OCI-LY1 (cell line): Measurements from ENCODE around the gene CACNA1D.

Experiments used
- H2AFZ ChIP-seq: fragments of 200-600 bp; sonication (generic), shearing (Covaris generic); 2 replicates; pipeline ENCODE4 v1.6.0; 2014; ENCODE audit warnings: antibody characterized with exemption, mild to moderate bottlenecking, low read length
- H3F3A ChIP-seq: fragments of 200-600 bp; sonication (generic), shearing (Covaris generic); 2 replicates; pipeline ENCODE4 v1.6.0; 2014; ENCODE audit warnings: mild to moderate bottlenecking, antibody characterized with exemption, low read length, moderate library complexity; ENCODE audit not compliant: insufficient read depth
- H3K27ac ChIP-seq: fragments of 200-600 bp; sonication (generic); 2 replicates; pipeline ENCODE4 v1.5.1; 2014; ENCODE audit warnings: low read length, mixed run types, mild to moderate bottlenecking, low read depth; ENCODE audit not compliant: poor library complexity, severe bottlenecking
- H3K27me3 ChIP-seq: fragments of 200-600 bp; sonication (generic); 2 replicates; pipeline ENCODE4 v1.6.0; 2014; ENCODE audit warnings: antibody characterized with exemption, mild to moderate bottlenecking, low read length, moderate library complexity; ENCODE audit not compliant: insufficient read depth
- H3K36me3 ChIP-seq: fragments of 200-600 bp; sonication (generic); 2 replicates; pipeline ENCODE4 v1.6.1; 2014; ENCODE audit warnings: mild to moderate bottlenecking, antibody characterized with exemption, low read length, moderate library complexity, mixed read lengths; ENCODE audit not compliant: insufficient read depth
- H3K4me1 ChIP-seq: fragments of 200-600 bp; sonication (generic); 2 replicates; pipeline ENCODE4 v1.5.1; 2014; ENCODE audit warnings: mild to moderate bottlenecking, low read length, moderate library complexity; ENCODE audit not compliant: insufficient read depth, severe bottlenecking
- H3K4me2 ChIP-seq: fragments of 200-600 bp; sonication (generic), shearing (Covaris generic); 2 replicates; pipeline ENCODE4 v1.6.1; 2014; ENCODE audit warnings: low read length
- H3K4me3 ChIP-seq: fragments of 200-600 bp; sonication (generic); 2 replicates; pipeline ENCODE4 v1.5.1; 2014; ENCODE audit warnings: low read length, low read depth, mild to moderate bottlenecking, mixed read lengths; ENCODE audit not compliant: poor library complexity, severe bottlenecking
- H3K79me2 ChIP-seq: fragments of 200-600 bp; shearing (Covaris generic); 2 replicates; pipeline ENCODE4 v1.6.1; 2016; ENCODE audit warnings: mixed run types, low read length, mixed read lengths; ENCODE audit not compliant: insufficient read depth
- H3K9ac ChIP-seq: fragments of 200-600 bp; sonication (generic), shearing (Covaris generic); 2 replicates; pipeline ENCODE4 v1.6.1; 2014; ENCODE audit warnings: mild to moderate bottlenecking, low read length, mixed read lengths
- H3K9me2 ChIP-seq: fragments of 200-600 bp; sonication (generic), shearing (Covaris generic); 2 replicates; pipeline ENCODE4 v1.6.1; 2014; ENCODE audit warnings: low read depth, mild to moderate bottlenecking, low read length, mixed read lengths
- H3K9me3 ChIP-seq: fragments of 200-600 bp; shearing (Covaris generic); 2 replicates; pipeline ENCODE4 v1.6.1; 2014; ENCODE audit warnings: low read length, mixed read lengths
- H4K20me1 ChIP-seq: fragments of 200-600 bp; sonication (generic), shearing (Covaris generic); 2 replicates; pipeline ENCODE4 v1.6.0; 2016; ENCODE audit warnings: mild to moderate bottlenecking, low read length; ENCODE audit not compliant: insufficient read depth
- CTCF ChIP-seq: fragments of 200-600 bp; sonication (generic), shearing (Covaris generic); IDR thresholded peaks from 2 replicates; pipeline ENCODE4 v1.5.1; 2017; ENCODE audit warnings: mild to moderate bottlenecking, antibody characterized with exemption, low read length, moderate library complexity, mixed read lengths
- EZH2 ChIP-seq: fragments of 200-600 bp; sonication (generic), shearing (Covaris generic); IDR thresholded peaks from 2 replicates; pipeline ENCODE4 v1.8.0; 2017; ENCODE audit warnings: borderline replicate concordance, mixed run types, mild to moderate bottlenecking, antibody characterized with exemption, low read length, moderate library complexity, mixed read lengths

CACNA1D gene

DNA sequence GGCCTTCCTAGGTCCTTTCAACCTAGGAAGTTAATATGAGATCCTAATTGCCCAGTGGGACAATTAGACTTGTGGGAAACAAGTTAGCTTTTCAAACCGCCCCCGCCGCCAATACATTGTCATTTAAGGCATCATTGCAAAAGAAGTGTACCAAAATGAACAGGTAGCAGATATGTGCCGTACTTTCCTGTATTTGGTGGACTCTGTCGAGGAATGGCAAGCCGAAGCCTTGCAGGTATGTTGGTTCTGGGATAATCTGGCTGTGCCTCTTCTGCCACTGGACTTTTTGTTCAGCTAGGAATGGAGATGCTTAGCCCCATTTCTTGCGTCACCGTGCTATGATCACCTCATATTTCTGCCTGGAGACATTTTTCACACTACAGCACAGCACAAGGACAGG lies 157.5 kb downstream of the CACNA1D start:
- Histone ChIP-seq H4K20me1 (no peaks in the 10 kb centered on the region), H3K27me3 (no peaks in the 10 kb centered on the region), H3K36me3 (no peaks in the 10 kb centered on the region), H3K4me3 (no peak overlapping the region), H3K4me2 (no peak overlapping the region), H3K4me1 (no peaks in the 10 kb centered on the region), H3F3A (no peaks in the 10 kb centered on the region), H3K27ac (no peak overlapping the region), H3K9me2 (no peaks in the 10 kb centered on the region), H3K9ac (no peak overlapping the region), H2AFZ (no peak overlapping the region), H3K9me3 (no peaks in the 10 kb centered on the region), H3K79me2 (no peaks in the 10 kb centered on the region)
- TF ChIP-seq EZH2: no peak
- no peak for TF ChIP-seq CTCF

DNA sequence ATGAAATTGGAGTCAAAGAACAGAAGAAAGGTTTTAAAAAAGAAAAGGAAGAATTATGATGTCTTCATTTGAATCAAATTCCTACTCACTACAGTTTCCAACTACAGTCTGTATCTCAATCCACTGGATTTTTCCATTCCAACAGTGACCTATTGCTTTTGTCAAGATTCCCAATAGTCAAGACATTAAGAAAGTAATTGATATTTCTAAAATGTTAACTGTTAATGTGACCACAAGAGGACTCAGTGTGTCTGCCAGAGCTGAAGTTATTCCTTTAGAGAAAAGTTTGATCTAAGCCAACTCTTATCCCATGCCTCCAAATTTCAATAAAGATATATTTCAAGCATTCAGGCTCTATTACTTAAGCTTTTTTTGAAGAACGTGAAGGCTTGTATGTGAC lies 163.2 kb downstream of the CACNA1D start:
- H3K36me3 ChIP-seq: no peaks in the 10 kb centered on the region
- H4K20me1 ChIP-seq: no peaks in the 10 kb centered on the region
- no peak overlapping the region for H3K4me2 ChIP-seq
- no peak overlapping the region for H3K27ac ChIP-seq
- no peaks in the 10 kb centered on the region for H3F3A ChIP-seq
- H3K4me1 ChIP-seq: no peaks in the 10 kb centered on the region
- no peak overlapping the region for H2AFZ ChIP-seq
- peaks cover 6% of the 10 kb centered on the region; the same call in 1 of the 2 replicates for H3K9me3 ChIP-seq
- no peaks in the 10 kb centered on the region for H3K79me2 ChIP-seq
- H3K4me3 ChIP-seq: no peak overlapping the region
- no peaks in the 10 kb centered on the region for H3K27me3 ChIP-seq
- H3K9ac ChIP-seq: no peak overlapping the region
- H3K9me2 ChIP-seq: no peaks in the 10 kb centered on the region
- TF ChIP-seq EZH2: no peak
- no peak for TF ChIP-seq CTCF

- Histone ChIP-seq H3K36me3 (no peaks in the 10 kb centered on the region), H3F3A (no peaks in the 10 kb centered on the region), H3K9me3 (peaks cover 6% of the 10 kb centered on the region; the same call in 1 of the 2 replicates), H4K20me1 (no peaks in the 10 kb centered on the region), H3K9ac (no peak overlapping the region), H3K4me3 (no peak overlapping the region), H3K4me1 (no peaks in the 10 kb centered on the region), H2AFZ (no peak overlapping the region), H3K79me2 (no peaks in the 10 kb centered on the region), H3K4me2 (no peak overlapping the region), H3K9me2 (no peaks in the 10 kb centered on the region), H3K27me3 (no peaks in the 10 kb centered on the region), H3K27ac (no peak overlapping the region)
- TF ChIP-seq CTCF (no peak), EZH2 (no peak)
These were observed 164.3 kb downstream of the CACNA1D start for GRCh38 chr3:53658613-53659193.
